Left ventricle myocardium inferior (tissue), 1 donor: ENCODE data around the gene COL21A1. TPM values are rescaled to one million over a fixed set of nuclear protein-coding genes. Genes with fewer than 3 reads are reported as not detected.

Experiments
- DNase-seq: peaks from one replicate; pipeline ENCODE4 v3.0.0-alpha.2; 2020
- H3K27ac ChIP-seq: fragments of 200-600 bp; replicated peaks from 2 replicates; pipeline ENCODE4 v1.8.0; 2021
- H3K27me3 ChIP-seq: fragments of 200-600 bp; 2 replicates; pipeline ENCODE4 v1.8.0; 2021; ENCODE audit warnings: low read depth
- H3K36me3 ChIP-seq: fragments of 200-600 bp; 2 replicates; pipeline ENCODE4 v1.8.0; 2021
- H3K4me1 ChIP-seq: fragments of 200-600 bp; 2 replicates; pipeline ENCODE4 v1.8.0; 2021
- H3K4me3 ChIP-seq: fragments of 200-600 bp; 2 replicates; pipeline ENCODE4 v1.8.0; 2021; ENCODE audit warnings: mild to moderate bottlenecking, moderate library complexity
- H3K9me3 ChIP-seq: fragments of 200-600 bp; replicated peaks from 2 replicates; pipeline ENCODE4 v1.8.0; 2021
- intact Hi-C: fragments of 100-400 bp; cut with micrococcal nuclease; formaldehyde crosslinking; loops from one replicate; pipeline ENCODE4 v1.11.0; 2022
- total RNA-seq: library from RNA; stranded (reverse); fragmentation: NEBNext Ultra II Directional; extraction: Animal tissue kit (Norgen Biotek cat#: 25700); gene quantifications from one replicate; pipeline ENCODE4 v1.2.1, GENCODE V29; 2021
- TF ChIP-seq, protein P1 (sequence below): fragments of 200-600 bp; IDR thresholded peaks from 2 replicates; pipeline ENCODE4 v1.8.0; 2021; ENCODE audit warnings: antibody characterized with exemption, mild to moderate bottlenecking, borderline replicate concordance
- donor health status: DM: no; HTN: yes; CAD: no; lungs with severe emphysema.

The COL21A1 gene
- total RNA-seq, 1 donor from 2014 or later, result 54.3 TPM

DNA sequence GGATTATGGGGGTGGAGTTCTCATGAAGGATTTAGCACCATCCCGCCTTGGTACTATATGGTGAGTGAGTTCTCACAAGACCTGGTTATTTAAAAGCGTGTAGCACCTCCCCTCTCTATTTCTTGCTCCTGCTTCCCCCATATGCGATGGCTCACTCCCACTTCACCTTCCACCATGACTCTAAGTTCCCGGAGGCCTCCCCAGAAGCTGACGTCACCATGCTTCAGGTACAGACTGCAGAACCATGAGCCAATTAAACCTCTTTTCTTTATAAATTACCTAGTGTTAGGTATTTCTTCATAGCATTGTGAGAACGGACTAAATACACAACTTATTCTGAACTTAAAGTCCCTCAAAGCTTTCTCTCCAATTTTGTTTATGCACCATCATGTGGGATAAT is 208.6 kb downstream of the COL21A1 start:
- TF ChIP-seq, protein P1, sequence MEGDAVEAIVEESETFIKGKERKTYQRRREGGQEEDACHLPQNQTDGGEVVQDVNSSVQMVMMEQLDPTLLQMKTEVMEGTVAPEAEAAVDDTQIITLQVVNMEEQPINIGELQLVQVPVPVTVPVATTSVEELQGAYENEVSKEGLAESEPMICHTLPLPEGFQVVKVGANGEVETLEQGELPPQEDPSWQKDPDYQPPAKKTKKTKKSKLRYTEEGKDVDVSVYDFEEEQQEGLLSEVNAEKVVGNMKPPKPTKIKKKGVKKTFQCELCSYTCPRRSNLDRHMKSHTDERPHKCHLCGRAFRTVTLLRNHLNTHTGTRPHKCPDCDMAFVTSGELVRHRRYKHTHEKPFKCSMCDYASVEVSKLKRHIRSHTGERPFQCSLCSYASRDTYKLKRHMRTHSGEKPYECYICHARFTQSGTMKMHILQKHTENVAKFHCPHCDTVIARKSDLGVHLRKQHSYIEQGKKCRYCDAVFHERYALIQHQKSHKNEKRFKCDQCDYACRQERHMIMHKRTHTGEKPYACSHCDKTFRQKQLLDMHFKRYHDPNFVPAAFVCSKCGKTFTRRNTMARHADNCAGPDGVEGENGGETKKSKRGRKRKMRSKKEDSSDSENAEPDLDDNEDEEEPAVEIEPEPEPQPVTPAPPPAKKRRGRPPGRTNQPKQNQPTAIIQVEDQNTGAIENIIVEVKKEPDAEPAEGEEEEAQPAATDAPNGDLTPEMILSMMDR, result no peak
- H3K27me3 ChIP-seq, result no peaks in the 10 kb centered on the region
- intact Hi-C loops, result no loop called here

DNA sequence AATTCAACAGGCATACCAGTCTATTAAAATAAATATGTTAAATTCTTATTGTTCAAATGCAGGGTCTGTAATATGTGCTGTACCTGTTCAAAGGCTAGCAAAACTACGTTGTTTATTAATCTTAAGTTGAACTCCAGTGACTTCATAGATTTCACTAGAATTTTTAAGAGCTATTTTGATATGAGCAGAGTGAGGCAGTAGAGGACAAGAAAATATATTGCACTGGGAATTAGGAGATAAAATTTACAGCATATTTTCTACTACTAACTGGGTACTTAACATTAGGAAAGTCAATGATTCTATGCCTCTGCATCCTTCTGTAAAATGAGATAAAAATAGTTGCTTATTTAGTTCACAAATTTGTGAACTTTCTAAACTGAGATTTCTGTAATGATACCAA is 209.8 kb downstream of the COL21A1 start:
- no peaks in the 10 kb centered on the region for H3K9me3 ChIP-seq
- no peaks in the 10 kb centered on the region for H3K4me1 ChIP-seq
- no peak overlapping the region for H3K27ac ChIP-seq
- no peak for DNase-seq
- TF ChIP-seq, protein P1, result no peak
- H3K4me3 ChIP-seq, result no peak overlapping the region
- no peaks in the 10 kb centered on the region for H3K36me3 ChIP-seq
- no peaks in the 10 kb centered on the region for H3K27me3 ChIP-seq
- intact Hi-C loops, result no loop called here

More for the DNA sequence above, 208.6 kb downstream of the COL21A1 start:
- H3K36me3 ChIP-seq, result no peaks in the 10 kb centered on the region
- no peaks in the 10 kb centered on the region for H3K9me3 ChIP-seq
- H3K27ac ChIP-seq, result no peak overlapping the region
- no peaks in the 10 kb centered on the region for H3K4me1 ChIP-seq
- no peak for DNase-seq
- no peak overlapping the region for H3K4me3 ChIP-seq

DNA sequence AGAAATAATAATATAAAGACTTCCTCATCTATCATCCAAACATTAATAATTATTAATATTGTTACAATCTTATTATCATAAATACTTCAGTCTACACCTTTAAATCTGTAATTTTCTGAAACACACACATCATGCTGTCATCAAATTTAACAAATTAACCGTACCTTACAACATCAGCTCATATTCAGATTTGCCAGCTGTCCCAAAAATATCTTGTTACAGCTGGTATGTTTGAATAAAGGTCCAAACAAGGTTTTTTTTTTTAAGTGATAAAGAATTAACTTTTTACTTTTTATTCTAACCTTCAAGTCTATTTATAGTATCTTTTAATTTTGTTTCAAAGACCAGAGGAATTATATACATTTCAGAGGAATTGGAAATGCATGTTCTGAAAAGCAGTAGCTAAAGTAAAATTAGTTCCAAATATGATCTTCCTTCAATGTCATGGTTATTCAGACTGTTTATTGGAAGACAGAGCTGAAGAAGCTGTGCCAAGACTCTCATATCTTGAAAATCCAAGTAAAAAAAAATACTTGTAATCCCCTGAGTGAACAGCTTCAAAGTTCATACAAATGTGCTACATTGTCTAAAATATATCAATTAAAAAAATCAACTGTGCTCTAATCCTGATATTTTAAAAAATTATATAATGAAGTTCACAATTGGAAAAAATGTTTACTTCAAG is 210.3 kb downstream of the COL21A1 start:
- TF ChIP-seq, protein P1, result no peak
- Histone ChIP-seq H3K27me3 (no peaks in the 10 kb centered on the region), H3K36me3 (no peaks in the 10 kb centered on the region), H3K9me3 (no peaks in the 10 kb centered on the region), H3K4me1 (no peaks in the 10 kb centered on the region), H3K4me3 (no peak overlapping the region), H3K27ac (no peak overlapping the region)
- intact Hi-C loops, result no loop called here
- DNase-seq, result no peak

DNA sequence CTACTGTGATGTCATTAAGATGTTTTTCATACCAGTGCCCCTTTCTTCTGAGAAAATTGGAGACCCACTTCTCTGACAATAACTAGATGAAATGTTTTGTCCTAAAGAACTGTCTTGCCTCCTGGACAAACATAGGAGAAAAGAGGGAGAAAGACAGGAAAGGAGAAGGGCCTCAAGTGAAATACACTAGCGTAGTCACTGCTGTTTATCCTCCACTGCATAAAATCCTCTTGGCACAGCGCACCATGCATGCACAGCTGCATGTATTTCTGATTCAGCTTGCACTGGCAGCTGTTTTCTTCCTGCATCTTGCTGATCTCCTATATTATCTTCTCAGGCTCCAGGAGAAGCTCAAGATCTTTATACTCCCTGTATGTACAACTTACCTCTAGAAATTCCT is 214.0 kb downstream of the COL21A1 start:
- TF ChIP-seq, protein P1, result no peak
- Histone ChIP-seq H3K9me3 (peaks cover 7% of the 10 kb centered on the region), H3K27me3 (no peaks in the 10 kb centered on the region), H3K27ac (no peak overlapping the region), H3K4me1 (no peaks in the 10 kb centered on the region), H3K36me3 (no peaks in the 10 kb centered on the region), H3K4me3 (no peak overlapping the region)
- intact Hi-C loops, result no loop called here
- DNase-seq, result no peak

DNA sequence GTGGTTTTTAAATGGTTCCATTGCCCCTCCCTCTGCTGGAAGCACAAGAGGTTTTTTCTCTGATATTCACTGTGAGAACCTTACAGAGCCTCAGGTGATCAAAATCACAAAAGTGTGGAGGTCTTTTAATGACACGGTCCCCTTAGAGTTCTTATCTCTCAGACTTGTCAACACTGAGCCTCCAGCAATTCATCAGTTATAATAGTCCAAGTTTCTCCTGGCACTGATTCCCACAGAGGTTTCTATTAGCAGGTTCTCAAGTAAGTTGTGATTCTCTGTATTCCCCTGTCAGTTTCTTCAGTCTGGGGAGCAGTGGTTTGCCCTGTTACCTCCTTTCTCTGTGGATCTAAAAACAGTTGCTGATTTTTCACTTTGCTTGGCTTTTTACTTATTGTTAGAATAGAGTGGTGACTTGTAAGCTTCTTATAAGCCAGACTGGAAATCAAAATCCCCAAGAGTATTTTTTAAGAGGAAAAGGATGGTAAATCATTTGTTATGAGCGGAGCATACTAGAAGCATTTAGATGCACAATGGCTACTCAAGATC is 214.6 kb downstream of the COL21A1 start:
- Histone ChIP-seq H3K27me3 (no peaks in the 10 kb centered on the region), H3K4me3 (no peak overlapping the region), H3K4me1 (no peaks in the 10 kb centered on the region), H3K36me3 (no peaks in the 10 kb centered on the region), H3K9me3 (peaks cover 7% of the 10 kb centered on the region), H3K27ac (no peak overlapping the region)
- TF ChIP-seq, protein P1, result no peak
- intact Hi-C loops, result no loop called here
- no peak for DNase-seq
